ENCODE measurements around the gene ALKAL2.

Gene ALKAL2

DNA sequence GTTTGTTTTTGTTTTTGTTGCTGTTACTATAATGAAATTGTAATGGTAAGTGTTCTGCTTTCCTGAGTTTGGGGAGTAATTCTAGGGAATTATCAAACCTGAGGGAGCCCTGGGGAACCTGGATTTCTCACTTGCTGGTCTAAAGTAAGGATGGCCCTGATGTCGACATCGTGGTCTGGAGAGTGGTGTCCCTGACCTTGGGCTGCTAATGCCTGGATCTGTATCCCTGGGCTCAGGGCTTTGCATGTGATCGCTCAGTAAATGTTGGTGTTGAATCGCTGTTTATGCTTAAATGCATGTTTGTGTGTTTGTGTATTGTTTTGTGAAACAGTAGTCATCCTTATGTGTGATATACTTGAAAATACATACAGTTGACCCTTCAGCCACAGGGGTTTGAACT is 17.0 kb downstream of the ALKAL2 start:
- no peak for DNase-seq (ENCODE audit: low spot score)

DNA sequence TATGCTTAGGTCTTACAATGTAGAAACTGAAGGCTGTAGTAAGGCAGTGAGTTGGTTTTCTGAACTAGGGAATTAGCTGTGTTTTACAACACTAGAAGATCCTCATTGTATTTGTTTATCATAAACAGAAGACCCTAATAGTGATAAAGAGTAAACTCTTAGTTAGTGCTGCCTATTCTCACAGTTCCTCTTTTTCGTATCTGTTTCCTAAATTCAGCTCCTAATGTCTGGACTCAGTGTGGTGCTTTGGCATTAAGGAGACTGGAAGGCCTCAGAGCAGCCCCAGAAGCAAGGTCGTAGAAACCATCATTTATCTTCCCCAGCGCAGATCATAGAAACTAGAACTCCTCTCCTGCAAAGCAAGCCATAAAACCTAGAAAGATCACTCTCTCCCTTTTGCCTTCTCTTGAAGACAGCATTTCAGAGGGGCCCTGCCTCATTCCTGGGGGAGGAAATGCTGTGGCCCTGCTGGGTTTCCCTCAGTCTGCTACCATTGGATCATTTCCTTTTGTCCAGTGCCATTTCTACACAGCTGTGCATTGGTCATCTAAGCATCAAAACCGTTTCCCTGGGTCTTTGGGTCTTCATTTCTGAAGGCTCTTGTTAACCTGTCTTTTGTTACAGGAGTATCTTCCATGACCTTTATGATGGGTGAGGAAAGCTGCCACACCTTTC is 18.4 kb downstream of the ALKAL2 start:
- DNase-seq (ENCODE audit: low spot score) = no peak

DNA sequence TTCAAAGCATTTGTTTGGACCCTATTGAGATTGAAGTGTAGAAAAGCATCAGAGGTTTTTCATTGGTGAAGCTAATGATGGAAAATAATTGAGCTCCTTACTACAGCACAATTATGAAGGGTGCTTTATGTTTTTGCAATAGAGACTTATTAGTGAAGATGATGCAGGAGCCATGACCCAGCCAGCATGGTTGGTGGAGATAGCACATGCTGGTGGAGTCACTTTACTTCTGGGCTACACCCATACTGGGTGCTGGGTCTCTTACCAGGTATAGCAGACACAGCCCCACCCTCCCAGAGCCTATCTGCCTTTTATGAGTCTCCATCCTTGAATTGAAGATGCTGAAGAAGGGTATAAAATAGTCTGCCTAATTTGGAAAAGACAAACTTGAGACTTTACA is 19.6 kb downstream of the ALKAL2 start:
- no peak for DNase-seq (ENCODE audit: low spot score)

DNA sequence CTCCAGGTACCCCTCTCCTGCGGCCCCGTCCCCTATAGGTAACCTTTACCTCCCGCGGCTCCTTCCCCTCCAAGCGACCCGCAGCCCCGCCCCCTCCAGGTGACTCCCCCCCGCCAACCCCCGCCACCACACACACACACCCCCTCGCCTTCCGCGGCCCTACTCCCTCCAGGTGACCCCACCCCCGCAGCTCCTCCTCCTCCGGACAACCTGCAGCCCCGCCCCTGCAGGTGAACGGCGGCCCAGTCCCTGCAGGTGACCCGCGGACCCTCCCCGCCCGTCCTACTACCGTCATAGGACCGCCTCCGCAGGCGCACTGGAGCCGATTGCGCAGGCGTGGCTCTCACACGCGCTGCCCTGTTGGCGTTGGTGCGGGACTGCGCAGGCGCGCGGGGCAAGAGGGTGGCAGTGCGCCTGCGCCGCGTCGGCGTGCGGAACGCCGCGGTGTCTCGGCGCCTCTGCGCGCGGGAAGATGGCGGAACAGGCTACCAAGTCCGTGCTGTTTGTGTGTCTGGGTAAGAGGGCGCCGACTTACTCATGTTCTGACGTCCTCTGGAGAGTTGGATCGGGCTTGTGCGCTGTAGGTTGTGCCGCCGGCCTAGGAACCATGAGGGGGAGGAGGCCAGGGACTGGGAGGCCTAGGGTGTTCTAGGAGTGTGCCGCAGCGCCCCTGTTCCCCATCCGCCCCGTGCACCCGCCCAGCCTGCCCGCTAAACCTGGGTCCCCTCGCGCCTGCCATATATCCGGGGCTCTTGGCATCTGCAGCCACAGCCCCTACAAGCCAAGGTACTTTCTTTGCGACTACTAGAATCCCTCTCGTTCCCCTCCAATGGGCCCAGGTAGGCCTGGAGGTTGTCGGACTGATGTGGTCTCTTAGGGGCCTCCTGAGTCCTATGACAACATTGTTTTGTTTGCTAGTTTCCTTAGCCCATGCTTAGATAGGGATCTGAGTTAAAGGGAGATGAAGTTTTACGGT is 23.1 kb downstream of the ALKAL2 start, which contains the start of gene ACP1:
Gene ACP1 (plus strand): TSS at position 455 of the 976 bp plus-strand sequence. CDS start 18 bp downstream, at position 473.
- DNase-seq (ENCODE audit: low spot score) = peak; percentile 96

DNA sequence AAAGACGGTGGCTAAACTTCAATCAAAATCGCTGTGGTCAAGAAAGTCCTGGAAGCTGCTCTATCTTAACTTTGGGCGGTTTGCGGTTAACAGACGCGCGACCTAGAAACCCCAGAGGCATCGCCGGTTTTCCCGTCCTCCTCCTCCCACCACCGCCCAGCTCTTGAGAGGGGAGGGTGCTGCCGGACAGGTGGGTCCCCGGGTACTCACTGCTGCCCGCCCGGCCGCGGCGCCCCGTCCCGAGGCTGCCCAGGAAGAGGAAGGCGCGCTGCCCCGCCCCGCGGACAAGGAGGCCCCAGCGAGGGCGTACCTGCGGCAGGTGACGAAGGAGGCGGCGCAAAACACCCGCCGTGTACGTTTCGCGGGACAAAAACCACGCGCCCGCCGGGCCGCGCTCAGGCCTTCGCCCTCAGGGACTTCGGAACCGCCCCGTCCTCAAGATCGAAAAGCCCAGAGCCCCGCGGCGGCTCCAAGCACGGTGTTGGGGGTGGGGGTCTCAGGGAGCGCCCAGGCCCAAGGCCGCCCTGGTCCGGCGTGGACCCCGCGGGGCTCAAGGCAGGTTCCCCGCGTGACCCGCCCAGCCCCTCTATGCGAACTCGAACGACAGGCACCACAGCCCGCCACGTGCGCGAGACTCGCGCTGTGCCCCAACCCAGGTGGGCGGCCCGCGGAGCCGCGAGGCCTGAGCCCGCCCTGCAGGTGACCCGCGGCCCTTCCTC is 24.0 kb downstream of the ALKAL2 start, which contains the start of gene SH3YL1:
Gene SH3YL1 (minus strand): TSS at position 259 of the 719 bp plus-strand sequence. CDS start 48 bp downstream, at position 211.
- peak; percentile 11 for DNase-seq (ENCODE audit: low spot score)

DNA sequence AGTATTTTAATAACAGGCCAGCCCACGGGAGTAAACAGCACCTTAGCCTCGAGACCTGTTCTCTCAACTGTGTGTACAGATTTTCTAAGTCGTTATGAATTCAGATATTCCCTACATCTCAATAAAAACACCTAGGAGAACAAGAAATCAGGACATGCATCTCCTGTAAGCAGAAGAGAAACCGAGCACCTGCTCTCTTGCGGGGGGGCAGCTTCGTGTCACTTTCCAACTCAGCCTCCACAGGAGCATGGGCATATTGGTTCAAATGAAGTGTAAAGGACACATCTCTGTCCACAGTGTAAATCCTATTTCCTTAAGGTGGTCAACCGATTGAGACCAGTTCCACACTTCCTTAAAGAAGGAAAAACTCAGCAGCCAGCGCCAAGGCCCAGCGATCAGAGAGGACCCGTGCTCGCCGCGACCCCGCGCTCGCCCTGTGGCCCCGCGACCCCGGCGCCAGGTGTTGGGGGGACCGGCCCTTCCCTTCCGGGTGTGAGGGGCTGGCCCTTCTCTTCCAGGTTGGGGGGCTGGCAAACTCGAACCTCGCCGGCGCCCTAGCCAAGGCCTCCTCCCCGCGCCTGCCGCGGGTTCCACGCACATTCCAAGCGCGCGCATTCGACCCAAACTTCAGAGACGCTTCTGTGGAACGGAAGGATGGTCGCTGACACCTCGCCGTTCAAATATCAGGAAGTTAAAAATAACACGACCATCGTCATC is 24.7 kb downstream of the ALKAL2 start:
- DNase-seq (ENCODE audit: low spot score) = no peak

DNA sequence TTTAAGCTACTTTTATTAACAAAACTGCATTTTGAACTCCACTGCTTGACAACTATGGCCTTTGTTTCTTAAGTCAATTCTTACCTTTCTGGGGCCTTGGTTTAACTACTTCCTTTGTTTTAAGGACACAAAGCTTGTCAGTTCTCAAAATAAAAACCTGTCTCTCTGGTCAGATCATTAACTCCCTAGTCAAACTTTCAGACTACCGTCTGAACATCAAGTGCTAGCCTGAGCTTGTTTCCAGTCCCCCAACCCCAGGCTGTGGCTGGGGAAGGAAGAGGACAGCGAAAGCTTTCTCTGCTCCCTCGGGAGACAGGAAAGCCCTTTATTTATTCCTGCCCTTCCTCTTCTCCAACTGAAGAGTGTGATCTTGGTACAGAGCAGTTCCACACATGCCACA is 25.8 kb downstream of the ALKAL2 start:
- no peak for DNase-seq (ENCODE audit: low spot score)

DNA sequence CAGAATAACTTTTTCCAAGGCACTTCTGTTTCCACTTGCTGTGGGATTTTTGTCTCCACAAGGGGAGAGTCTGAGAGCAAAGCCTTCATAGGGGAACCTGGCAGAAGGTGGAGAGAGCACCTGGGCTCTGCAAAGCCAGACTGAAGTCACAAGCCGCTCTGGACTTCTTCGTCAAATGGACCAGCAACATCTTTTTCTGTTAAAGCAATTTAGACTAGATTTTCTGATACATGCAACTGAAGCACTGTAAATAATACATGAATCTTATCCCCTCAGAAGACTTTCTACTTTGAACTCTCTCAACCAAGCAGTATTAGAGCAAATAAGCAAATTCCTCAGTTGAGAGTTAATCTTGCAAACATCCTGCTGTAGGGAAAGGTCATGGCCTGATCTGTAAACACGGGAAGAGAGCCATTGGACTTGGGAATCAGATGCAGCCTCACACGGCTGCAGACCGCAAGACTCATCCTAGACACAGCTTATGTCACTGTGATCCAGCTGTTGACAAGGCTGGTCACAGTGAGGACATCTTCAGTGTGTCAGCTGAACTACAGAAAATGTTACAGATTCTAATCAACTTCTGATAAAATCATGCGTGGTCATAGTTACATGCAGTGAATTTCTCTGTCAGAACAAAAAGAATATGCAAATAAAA is 27.3 kb downstream of the ALKAL2 start:
- DNase-seq (ENCODE audit: low spot score) = no peak

DNA sequence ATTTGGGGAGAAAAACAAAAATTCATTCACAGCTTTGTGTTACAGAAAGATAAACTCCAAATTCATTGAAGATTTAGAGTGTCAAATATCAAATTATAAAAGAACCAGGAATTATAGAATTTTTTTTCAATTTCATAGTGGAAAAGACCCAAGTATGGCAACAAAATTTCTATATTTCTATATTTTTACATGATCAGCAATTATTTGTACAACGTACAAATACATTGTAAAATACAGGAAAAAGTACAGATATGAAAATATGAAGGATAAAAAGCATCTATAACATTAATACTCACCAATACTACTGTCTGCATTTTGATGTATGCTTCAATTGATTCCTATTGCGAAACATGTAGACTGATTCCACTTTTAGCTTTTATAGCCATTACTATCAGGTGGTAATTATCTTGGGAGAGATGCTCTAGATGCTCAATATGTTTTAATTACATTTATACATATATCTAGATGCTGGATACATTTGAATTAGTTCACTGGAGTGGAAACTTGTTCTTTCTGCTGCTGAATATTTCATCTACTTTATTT is 28.0 kb downstream of the ALKAL2 start:
- no peak for DNase-seq (ENCODE audit: low spot score)

DNA sequence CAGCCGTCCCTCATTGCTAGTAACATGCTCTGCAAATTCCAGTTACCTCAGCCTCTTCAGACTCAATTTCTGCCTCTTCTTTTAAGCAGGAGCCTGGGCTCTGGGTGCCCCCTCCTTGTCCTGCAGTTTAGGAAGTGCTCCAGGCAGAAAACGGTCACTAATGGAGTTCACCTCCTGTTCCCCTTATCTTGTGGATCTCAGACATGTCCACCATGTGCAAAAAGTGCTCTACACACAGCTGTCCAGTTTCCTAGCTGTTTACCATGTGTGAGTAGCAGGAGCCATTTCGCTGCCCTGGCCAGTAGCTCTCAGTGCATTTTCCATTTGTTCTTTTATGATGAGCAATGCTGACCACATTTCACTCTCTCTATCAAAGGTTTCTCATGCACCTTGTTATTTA is 29.0 kb downstream of the ALKAL2 start:
- DNase-seq (ENCODE audit: low spot score) = no peak

DNA sequence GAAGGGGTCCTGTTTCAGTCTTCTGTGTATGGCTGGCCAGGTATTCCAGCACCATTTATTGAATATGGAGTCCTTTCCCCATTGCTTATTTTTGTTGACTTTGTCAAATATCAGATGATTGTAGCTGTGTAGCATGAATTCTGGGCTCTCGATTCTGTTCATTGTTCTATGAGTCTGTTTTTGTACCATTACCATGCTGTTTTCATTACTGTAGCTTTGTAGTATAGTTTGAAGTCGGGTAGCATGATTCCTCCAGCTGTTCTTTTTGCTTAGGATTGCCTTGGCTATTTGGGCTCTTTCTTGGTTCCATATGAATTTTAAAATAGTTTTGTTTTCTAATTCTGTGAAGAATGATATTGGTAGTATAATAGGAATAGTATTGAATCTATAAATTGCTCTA is 30.0 kb downstream of the ALKAL2 start:
- no peak for DNase-seq (ENCODE audit: low spot score)

DNA sequence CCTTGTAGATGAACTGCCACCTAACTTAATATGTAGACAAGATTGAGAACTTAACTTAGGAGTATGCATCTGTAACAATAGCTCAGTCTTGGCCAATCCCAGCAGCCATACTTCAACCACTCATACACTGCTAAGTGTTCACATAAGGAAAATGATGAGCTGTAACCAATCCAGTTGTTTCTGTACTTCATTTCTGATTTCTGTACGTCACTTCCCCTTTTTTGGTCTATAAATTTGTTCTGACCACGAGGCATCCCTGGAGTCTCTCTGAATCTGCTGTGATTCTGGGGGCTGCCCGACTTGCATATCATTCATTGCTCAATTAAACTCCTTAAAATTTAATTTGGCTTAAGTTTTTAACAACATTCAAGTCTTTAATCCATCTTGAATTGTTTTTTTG is 30.5 kb downstream of the ALKAL2 start:
- peak; percentile 21 for DNase-seq (ENCODE audit: low spot score)

DNA sequence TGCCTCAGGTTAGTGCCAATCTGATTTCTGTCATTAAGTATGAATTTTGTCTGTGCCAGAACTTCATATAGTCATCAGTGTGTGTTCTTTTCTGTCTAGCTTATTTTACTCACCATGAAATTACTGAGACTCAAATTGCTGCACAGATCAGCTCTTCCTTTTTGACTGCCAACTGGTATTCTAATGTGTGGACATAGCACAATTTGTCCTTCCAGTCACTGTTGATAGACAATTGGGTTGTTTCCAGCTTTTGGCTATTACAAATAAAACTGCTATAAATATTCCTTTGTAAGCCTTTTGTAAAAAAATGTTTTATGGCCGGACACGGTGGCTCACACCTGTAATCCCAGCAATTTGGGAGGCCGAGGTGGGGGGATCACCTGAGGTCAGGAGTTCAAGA is 31.8 kb downstream of the ALKAL2 start:
- DNase-seq (ENCODE audit: low spot score) = no peak

DNA sequence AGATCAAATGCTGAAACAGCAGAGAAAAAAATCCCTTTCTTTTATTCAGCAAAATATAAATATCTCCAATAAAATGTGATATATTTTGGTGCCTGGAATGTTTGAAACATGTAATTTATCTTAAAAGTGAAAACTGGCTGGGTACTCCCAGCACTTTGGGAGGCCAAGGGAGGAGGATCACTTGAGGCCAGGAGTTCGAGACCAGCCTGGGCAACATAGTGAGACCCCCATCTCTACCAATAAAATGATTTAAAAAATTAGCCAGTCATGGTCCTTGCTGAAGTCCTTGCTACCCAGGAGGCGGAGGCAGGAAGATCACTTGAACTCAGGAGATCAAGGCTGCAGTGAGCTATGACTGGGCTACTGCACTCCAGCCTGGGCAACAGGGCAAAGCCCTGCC is 32.7 kb downstream of the ALKAL2 start:
- DNase-seq (ENCODE audit: low spot score) = no peak

DNA sequence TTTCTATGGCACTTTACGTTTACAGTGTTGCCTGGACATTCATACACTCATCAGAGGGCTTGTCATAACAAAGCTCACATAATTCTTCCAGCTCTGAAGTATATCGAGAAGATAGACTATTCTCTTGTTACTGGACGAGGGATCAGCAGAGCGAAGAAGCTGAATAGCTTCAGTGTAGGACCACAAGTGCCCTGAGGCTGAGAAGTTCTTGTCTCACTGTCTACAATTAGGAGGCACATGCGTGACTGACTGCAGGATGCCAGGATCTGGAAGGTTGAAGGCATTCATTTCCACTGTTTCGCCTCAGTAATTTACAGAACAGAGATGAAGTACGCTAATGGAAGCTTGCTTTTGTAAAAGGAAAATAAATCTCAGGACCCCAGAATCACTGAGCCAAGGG is 33.6 kb downstream of the ALKAL2 start:
- no peak for DNase-seq (ENCODE audit: low spot score)

DNA sequence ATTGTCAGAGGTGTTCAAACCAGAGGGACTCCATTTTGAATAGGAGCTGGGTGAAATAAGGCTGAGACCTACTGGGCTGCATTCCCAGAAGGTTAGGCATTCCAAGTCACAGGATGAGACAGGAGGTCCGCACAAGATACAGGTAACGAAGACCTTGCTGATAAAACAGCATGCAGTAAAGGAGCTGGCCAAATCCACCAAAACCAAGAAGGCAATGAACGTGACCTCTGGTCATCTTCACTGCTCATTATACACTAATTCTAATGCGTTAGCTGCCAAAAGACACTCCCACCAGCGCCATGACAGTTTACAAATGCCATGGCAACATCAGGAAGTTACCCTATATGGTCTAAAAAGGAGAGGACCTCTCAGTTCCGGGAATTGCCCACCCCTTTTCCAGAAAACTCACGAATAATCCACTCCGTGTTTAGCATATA is 34.7 kb downstream of the ALKAL2 start:
- DNase-seq (ENCODE audit: low spot score) = no peak

DNA sequence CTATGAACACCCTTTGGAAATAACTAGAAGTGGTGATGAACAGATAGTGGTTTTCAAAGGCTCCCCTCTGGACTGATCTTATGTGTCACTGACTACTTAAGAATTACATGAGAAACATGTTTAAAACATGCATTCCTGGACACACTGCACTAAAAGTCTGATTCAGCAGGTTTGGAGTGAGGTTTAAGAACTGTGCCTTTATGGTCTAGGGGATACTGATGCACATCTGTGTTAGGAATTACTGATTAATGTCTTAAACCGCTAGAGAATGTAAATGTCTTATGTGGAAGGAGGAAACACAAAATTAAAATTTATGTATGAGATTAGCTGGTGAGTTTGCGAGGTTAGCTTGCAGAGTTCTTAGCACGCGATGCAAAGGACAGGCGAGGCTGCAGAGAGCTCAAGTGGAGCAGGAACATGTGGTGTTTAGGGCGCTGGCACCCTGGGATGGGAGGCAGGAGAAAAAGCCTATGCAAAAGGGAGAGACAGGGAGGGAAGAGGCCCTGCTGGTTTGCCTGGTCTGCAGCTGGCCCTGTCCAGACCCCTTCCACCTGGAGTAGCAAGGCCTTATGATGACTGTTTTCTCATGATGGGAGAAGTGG is 35.8 kb downstream of the ALKAL2 start:
- DNase-seq (ENCODE audit: low spot score) = no peak

DNA sequence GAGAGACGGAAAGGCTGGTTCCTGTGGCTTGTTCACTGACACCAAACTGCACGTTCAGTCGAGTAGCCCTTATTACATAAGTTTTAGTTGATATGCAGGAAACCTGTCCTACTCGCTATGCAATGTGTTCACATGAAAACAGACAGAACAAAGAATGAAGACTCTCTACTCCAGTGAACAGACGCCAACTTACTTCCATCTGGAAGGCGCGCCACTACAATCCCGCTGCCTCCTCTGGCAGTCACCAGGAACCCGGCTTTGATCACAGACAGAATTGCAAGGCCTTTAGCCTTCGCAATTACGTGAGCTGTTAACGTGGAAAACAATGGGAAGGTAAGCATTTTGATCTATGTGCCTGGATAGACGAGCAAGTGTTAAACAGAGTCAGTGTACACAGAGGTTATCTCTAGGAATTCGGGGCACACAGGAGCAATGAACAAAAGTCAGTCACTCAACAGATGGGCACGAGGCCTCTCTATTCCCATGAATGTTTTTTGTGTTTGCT is 38.3 kb downstream of the ALKAL2 start:
- no peak for DNase-seq (ENCODE audit: low spot score)

DNA sequence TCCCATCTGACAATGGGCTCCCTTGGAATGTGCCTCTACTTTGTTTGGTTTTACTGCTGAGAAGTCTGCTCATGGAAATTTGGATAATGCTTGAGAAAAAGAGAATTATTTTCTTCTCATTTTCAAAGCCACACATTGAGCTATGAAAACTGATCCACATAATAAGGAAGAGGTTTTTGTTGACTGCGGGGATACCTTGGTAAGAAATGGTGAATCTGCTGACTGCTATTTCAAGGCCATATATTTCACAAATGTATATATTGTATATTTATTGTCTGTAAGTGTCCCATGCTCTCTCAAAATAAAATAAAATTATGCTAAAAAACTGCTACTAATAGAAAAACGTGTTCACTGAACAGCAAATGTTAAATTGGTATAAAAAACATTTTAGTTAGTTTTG is 39.2 kb downstream of the ALKAL2 start:
- no peak for DNase-seq (ENCODE audit: low spot score)

DNA sequence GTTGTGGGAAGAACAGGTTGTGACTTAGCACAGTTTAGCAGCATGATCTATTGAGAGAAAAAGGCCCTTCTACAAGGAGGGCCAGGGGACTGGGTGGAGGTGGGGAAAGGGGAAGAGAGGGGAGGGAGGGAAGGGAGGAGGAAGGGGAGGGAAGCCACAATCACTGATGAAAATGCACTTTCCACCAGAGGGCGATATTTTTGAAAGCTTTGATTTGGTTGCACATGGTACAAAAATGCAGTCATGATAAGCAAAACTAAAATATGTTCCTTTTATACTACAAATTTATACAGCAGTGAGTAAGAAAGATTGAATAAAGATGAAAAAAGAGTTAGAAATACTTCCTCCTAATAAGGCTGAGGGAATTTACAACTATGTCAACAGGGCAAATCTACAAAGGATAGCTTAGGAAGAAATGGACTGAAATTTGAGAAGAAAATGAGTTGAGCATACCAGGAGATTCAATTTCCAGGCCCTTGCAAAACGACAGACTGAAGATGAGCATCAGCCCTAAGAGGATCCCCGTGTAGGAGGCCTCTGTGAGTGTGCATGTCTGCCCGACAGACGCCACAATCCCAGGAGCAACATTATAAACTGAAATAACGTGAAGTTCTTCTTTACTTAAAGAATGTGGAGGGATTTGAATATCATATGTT is 41.3 kb downstream of the ALKAL2 start:
- DNase-seq (ENCODE audit: low spot score) = peak; percentile 74

Measured in NAMALWA (cell line).